ENCODE measurements around the gene FAM107B. TPM values are rescaled to one million over a fixed set of nuclear protein-coding genes. Genes with fewer than 3 reads are reported as not detected.

FAM107B gene
- total and polyA plus RNA-seq, 2 of the 4 experiments (the other 2 are of a cell fraction): 26.4 to 27.1 TPM

DNA sequence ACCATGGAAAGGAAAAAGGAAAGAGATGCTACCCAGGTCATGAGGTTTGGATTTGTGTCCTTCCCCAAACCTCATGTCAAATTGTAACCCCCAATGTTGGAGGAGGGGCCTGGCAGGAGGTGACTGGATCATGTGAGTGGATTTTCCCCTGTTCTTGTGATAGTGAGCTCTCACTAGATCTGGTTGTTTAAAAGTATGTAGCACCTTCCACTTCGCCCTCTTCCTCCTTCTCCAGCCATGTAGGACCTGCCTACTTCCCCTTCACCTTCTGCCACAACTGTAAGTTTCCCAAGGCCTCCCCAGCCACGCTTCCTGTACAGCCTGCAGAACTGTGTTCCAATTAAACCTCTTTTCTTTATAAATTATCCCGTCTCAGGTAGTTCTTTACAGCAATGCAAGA is 113.9 kb downstream of the FAM107B start:
- TF ChIP-seq MAFK (IDR thresholded peaks at IDR 0.05; ENCODE audit: low read depth, low read length) (no peak), MAZ (IDR thresholded peaks at IDR 0.05; ENCODE audit: borderline replicate concordance, low read depth, low read length) (no peak), NFE2L2 (IDR thresholded peaks at IDR 0.05; ENCODE audit: low read depth, low read length) (no peak), SMC3 (IDR thresholded peaks at IDR 0.05; ENCODE audit: low read depth, low read length) (no peak), POLR2A (IDR thresholded peaks at IDR 0.05; ENCODE audit: low read depth, low read length) (no peak), RAD21 (IDR thresholded peaks at IDR 0.05; ENCODE audit: low read length) (no peak), USF2 (IDR thresholded peaks at IDR 0.05; ENCODE audit: low read depth, low read length) (no peak), RFX5 (IDR thresholded peaks at IDR 0.05; ENCODE audit: low read depth, low read length) (no peak), RCOR1 (IDR thresholded peaks at IDR 0.05; ENCODE audit: insufficient replicate concordance, low read length) (no peak), ELK1 (IDR thresholded peaks at IDR 0.05; ENCODE audit: borderline replicate concordance, low read depth, low read length) (no peak), FOS (IDR thresholded peaks at IDR 0.05; ENCODE audit: low read depth, low read length) (no peak), CEBPB (IDR thresholded peaks at IDR 0.05; ENCODE audit: low read depth, low read length) (no peak), MXI1 (IDR thresholded peaks at IDR 0.05; ENCODE audit: borderline replicate concordance, low read depth, low read length) (no peak), CHD1 (IDR thresholded peaks at IDR 0.05; ENCODE audit: low read depth, low read length) (no peak), BHLHE40 (IDR thresholded peaks at IDR 0.05; ENCODE audit: low read depth, low read length) (no peak)
- TF ChIP-seq, protein P1, sequence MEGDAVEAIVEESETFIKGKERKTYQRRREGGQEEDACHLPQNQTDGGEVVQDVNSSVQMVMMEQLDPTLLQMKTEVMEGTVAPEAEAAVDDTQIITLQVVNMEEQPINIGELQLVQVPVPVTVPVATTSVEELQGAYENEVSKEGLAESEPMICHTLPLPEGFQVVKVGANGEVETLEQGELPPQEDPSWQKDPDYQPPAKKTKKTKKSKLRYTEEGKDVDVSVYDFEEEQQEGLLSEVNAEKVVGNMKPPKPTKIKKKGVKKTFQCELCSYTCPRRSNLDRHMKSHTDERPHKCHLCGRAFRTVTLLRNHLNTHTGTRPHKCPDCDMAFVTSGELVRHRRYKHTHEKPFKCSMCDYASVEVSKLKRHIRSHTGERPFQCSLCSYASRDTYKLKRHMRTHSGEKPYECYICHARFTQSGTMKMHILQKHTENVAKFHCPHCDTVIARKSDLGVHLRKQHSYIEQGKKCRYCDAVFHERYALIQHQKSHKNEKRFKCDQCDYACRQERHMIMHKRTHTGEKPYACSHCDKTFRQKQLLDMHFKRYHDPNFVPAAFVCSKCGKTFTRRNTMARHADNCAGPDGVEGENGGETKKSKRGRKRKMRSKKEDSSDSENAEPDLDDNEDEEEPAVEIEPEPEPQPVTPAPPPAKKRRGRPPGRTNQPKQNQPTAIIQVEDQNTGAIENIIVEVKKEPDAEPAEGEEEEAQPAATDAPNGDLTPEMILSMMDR (conservative IDR thresholded peaks at IDR 0.05; ENCODE audit: low read depth, low read length): no peak
- Histone ChIP-seq H2BK15ac (ENCODE audit: low read depth, low read length) (no peak overlapping the region), H2BK5ac (ENCODE audit: low read depth, low read length, poor library complexity, severe bottlenecking) (no peak overlapping the region), H2BK20ac (ENCODE audit: low read depth, low read length) (no peak overlapping the region), H3K79me1 (ENCODE audit: low read depth in 1 of 2, low read length in 2 of 2) (no peaks in the 10 kb centered on the region), H3K27me3 (ENCODE audit: control insufficient read depth, insufficient read depth, low read length) (peaks cover 8% of the 10 kb centered on the region), H3K36me3 (ENCODE audit: control insufficient read depth, insufficient read depth, low read length) (no peaks in the 10 kb centered on the region), H2AK9ac (replicated peaks; ENCODE audit: low read depth, low read length, poor library complexity) (no peak overlapping the region), H4K91ac (ENCODE audit: insufficient read depth, low read depth, low read length) (no peak overlapping the region), H4K20me1 (ENCODE audit: insufficient read depth, low read length) (peaks cover 5% of the 10 kb centered on the region), H4K5ac (ENCODE audit: low read depth, low read length) (no peak overlapping the region), H3K4ac (ENCODE audit: low read depth, low read length) (no peak overlapping the region), H2AK5ac (ENCODE audit: low read depth, low read length) (no peak overlapping the region), H3K23ac (ENCODE audit: low read depth, low read length) (no peak overlapping the region), H3K4me1 (ENCODE audit: control insufficient read depth, insufficient read depth, low read length) (peaks cover 6% of the 10 kb centered on the region), H4K8ac (ENCODE audit: low read depth in 2 of 2, low read length in 2 of 2) (no peak overlapping the region), H2AFZ (replicated peaks; ENCODE audit: low read length, poor library complexity) (no peak overlapping the region), H3K14ac (replicated peaks; ENCODE audit: low read depth, low read length) (no peak overlapping the region), H3K27ac (ENCODE audit: insufficient read depth, low read length) (no peak overlapping the region), H3K9me3 (ENCODE audit: control insufficient read depth, insufficient read depth, low read length) (no peaks in the 10 kb centered on the region), H3K18ac (ENCODE audit: low read depth, low read length) (no peak overlapping the region), H2BK120ac (ENCODE audit: low read depth, low read length) (no peak overlapping the region), H3K4me2 (ENCODE audit: low read depth, low read length) (no peak overlapping the region), H3K4me3 (ENCODE audit: insufficient read depth, low read depth, low read length) (no peak overlapping the region), H3K56ac (ENCODE audit: extremely low read depth, insufficient read depth, low read length) (no peak overlapping the region), H3K9me1 (ENCODE audit: insufficient read depth, low read length) (peaks cover 6% of the 10 kb centered on the region; the same call in 1 of the 2 replicates), H3K9ac (ENCODE audit: low read depth, low read length) (no peak overlapping the region)
- no peak for ATAC-seq (ENCODE audit: low read depth)
- ChIA-PET POLR2A (ENCODE audit: unreplicated experiment) (no interaction called here), CTCF (no interaction called here)
- WGBS, 2 experiments (ENCODE audit: extremely low coverage in 2 of 2, insufficient read length in 1 of 2): no CpG with 5 or more reads among the region's 3 CpGs
- DNase-seq: no peak
- in situ Hi-C loops (cut with MboI; ENCODE audit: low sequenced_read_pairs) (no loop called here), intact Hi-C loops (cut with micrococcal nuclease) (no loop called here), dilution Hi-C loops (cut with HindIII; ENCODE audit: low sequenced_read_pairs, unreplicated experiment) (no loop called here)
- BruUV-seq (replicated peaks): no TSS peak

All from IMR-90 (cell line).